NCI-H748 (cell line): ENCODE data around the gene ACAA2.
A peak's percentile ranks its signal among the peaks of the same experiment; 100 is the strongest.
"Not testable (repeated sequence)": the region's sequence is repeated elsewhere in the genome, so short reads cannot be mapped to it uniquely, and the experiment has no call there.

Source experiments
- DNase-seq: peaks from one replicate; lab custom pipeline; 2025; ENCODE audit not compliant: unreplicated experiment; lab: John Stamatoyannopoulos, UW

Gene ACAA2

DNA sequence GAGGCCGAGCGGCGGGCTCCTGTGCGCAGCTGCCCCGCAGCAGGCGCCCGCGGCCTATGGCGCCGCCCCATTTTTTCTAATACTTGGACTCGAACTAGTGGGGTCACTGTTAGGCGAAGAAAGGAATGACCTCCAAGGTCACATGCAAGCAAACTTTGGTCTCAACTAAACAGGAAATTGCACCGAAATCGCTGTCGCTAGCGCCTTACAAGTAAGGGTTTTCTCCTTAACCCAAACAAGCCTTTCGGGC, 339 bp downstream of the ACAA2 start:
- peak; percentile 68 for DNase-seq

DNA sequence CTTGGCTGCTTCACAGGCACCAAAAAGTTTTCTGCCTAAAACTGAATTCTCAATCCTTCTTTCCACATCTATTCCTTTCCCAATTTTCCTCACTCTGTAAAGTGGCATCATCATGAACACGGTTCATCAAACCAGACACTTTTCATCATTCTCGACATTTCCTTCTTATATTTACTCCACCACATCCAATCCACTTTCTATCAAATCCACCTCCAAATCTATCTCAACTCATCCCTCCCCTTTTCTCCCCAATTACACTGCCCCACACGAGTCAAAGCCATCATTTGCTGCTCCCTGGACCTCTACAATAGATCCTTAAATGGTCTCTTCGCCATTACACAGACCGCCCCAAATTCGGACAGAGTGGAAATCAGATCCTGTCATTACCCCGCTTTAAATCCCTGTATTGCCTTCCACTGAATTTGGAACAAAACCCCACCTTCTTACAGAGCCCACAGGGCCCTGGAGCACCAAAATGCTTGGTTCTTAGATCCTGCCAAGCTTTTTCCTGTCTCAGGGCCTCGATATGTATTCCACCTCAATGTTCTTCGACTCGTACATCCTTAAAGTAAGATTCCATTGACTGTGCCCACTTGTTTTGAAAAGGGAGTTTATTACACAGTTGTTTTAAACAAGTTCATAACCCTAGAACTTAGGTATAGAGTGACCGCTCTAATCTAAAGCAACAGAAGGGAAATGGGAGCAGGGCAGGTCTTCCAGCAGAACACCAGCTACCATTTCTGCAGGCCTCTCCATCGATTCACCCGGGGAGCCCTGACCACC, 856 bp downstream of the ACAA2 start:
- peak; percentile 57 for DNase-seq

DNA sequence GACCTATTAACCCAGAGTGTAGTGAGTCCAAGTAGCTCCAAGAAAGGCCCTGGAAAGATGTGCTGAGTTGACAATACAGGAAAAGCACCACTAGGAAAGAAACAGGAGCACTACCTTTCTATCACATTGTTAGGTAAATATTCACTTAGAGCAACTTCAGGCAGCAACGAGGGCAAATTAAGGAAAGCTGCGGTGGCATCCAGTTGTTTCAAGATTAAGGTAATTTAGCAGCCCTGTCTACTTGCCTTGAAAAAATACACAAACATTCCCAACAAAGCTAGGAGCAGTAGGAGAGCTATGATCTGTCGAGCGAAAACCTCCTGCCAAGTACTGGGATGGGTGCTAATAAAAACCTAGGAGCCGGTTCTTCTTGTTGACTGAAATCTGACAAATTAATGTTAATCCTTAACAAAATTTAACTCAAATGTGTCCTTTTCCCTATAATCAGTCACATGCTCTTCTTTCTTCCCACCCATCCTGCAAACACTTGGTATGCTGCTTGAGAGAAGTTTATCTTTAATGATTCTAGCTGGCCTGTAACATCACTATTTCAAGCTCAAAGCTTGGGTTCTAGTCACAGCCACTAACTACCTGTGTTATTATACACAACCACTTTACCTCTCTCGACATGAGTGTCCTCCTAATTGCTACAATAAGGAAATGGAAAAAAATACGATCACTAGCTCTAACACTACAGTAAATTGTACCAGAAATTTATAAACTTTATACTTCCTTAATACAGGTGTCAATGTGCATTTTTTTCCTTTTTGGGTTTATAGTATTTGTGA, 2.0 kb downstream of the ACAA2 start:
- DNase-seq: peak; percentile 55

DNA sequence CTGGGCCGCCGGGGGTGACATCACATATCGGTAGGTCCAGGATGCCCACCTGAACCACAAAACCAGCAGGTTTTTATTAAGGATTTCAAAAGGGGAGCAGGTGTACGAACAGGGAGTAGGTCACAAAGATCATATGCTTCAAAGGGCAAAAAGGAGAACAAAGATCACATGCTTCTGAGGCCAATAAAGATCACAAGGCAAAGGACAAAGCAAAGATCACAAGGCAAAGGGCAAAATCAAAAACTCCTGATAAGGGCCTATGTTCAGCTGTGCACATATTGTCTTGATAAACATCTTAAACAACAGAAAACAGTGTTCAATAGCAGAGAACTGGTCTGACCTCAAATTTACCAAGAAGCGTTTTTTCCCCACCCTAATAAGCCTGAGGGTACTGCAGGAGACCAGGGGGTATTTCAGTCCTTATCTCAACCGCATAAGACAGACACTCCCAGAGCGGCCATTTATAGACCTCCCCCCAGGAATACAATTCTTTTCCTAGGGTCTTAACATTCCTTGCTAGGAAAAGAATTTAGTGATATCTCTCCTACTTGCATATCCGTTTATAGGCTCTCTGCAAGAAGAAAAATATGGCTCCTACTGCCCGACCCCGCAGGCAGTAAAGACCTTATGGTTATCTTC, 4.7 kb downstream of the ACAA2 start:
- not testable (repeated sequence) for DNase-seq

DNA sequence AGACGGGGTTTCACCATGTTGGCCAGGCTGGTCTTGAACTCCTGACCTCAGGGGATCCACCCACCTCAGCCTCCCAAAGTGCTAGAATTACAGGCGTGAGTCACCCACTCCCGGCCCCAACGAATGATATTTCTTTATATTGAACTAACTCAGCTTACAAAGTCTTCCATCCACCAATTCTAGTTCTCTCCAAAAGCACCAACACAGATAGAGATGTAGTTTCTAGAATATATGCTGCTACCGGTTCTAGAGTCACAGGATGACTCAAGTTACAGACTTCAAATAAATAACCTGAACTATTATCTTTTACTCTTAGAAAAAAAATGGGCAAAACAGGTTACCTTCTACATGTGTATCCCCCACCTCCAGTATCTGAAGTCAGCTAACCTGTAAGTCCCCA, 9.2 kb downstream of the ACAA2 start:
- DNase-seq: no peak

DNA sequence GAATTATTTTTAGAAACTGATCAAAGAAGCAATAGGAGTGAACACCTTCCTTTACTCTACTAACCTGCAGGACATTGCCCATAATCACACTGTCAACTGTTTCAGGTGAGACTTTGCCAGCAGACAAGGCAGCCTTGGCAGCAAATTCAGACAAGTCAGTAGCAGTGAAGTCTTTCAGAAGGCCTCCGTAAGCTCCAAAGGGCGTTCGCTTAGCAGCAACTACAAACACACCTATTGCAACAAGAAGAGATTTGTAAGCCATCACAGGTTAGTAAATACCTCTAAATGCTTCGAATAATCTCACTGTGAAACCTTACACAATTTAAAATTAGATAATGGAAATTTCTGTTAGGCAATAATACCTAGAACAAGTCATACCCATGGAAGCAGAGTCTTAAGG, 10.7 kb downstream of the ACAA2 start:
- DNase-seq: no peak

DNA sequence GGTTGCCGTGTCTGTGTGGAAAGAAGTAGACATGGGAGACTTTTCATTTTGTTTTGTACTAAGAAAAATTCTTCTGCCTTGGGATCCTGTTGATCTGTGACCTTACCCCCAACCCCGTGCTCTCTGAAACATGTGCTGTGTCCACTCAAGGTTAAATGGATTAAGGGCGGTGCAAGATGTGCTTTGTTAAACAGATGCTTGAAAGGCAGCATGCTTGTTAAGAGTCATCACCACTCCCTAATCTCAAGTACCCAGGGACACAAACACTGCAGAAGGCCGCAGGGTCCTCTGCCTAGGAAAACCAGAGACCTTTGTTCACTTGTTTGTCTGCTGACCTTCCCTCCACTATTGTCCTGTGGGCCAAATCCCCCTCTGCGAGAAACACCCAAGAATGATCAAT, 12.8 kb downstream of the ACAA2 start:
- not testable (repeated sequence) for DNase-seq

DNA sequence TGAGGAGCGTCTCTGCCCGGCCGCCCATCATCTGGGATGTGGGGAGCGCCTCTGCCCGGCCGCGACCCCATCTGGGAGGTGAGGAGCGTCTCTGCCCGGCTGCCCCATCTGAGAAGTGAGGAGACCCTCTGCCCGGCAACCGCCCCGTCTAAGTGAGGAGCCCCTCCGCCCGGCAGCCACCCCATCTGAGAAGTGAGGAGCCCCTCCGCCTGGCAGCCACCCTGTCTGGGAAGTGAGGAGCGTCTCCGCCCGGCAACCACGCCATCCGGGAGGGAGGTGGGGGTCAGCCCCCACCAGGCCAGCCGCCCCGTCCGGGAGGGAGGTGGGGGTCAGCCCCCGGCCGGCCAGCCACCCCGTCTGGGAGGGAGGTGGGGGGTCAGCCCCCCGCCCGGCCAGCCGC, 13.5 kb downstream of the ACAA2 start:
- DNase-seq: not testable (repeated sequence)

DNA sequence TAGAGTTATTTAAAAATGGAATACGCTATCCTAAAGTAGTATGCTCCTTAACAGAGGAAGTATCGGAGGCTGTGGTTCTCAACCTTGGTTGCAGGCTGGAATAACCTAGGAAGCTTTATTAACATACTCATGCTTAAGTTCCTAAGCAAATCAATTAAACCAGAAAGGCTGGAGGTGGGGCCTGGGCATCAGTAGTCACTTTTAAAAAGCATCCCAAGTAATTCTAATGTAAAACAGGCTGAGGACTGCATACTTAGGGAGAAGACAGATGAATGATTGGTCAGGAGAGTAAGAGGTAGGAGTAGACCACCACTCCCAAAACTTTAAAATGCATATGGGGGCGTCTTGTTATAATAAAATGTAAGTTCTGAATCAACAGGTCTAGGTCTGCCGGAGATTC, 15.3 kb downstream of the ACAA2 start:
- DNase-seq: no peak

DNA sequence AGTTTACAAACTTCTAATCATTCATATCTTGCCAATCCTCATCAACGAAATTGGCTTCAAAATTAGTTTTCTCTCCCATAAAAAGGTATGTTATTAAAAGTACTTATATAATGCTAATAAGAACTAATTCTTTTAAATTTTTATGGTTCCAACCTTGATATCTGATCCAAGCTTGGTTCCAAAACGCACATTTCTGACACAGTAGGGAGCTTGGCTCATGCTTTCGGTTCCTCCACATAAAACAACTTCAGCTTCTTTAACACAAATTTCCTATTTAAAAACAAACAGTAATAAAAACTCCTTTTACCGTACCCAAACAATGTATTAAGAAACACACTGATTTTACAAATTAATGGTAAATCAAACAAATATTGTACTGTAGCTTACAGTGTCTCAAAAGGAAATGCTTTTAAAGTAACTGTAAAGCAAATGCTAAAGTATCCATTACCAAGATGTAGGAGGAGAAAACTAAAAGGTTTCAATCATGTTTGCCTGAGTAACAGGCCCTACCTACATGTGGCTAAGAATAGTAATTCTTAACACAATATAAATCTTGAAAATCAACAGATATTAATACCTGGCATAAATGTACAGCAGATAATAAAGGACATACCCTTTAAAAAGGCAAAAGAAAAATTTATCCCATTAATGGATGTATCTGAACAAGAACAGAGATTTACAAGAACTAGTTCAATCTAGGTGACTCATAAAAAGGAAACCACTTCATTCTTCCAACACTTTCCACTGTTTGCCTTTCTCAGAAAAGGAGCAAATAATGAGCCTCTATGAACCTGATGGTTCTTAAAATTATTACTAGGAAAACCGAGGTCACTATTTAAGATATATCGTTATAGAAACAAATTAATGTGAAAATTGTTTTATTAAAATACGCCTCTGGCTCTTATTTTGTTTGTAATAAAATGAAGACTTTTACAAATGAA, 17.5 kb downstream of the ACAA2 start:
- DNase-seq: no peak

DNA sequence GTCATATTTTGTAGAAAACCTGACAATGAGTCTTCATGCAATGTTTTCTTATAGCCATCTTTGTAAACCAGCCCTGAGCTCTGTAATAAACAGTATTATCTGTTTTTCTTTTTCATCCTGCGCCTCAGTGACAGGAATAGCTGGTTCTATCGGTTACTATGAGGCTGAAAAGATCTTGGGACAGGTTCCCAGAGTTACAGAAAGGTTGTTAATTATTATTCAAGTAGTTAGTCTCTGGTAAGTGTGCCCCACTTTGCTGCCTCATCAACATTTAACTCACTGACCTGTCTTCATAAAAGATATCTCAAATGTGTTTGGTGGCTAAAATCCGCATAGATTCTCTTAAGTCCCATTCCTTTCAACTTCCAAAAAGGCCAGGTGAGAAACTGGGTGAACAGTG, 18.6 kb downstream of the ACAA2 start:
- no peak for DNase-seq

DNA sequence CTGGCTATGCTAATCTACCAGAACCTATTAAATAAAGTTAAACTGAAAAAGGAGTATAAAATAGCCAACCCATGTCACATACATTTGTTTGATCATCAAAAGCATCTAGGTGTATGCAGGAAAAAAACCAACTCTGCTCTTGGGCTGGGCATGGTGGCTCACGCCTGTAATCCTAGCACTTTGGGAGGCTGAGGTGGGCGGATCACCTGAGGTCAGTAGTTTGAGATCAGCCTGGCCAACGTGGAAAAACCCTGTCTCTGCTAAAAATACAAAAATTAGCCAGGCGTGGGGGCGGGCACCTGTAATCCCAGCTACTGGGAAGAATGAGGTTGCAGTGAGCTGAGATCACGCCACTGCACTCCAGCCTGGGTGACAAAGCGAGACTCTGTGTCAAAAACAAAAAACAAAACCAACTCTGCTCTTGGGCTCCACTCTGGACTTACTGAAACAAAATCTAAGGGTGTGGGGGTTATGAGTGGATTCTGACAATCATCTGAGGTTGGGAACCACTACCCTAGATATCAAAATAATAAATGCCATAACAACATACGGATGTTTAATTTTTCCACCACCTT, 23.7 kb downstream of the ACAA2 start:
- DNase-seq: not testable (repeated sequence)

DNA sequence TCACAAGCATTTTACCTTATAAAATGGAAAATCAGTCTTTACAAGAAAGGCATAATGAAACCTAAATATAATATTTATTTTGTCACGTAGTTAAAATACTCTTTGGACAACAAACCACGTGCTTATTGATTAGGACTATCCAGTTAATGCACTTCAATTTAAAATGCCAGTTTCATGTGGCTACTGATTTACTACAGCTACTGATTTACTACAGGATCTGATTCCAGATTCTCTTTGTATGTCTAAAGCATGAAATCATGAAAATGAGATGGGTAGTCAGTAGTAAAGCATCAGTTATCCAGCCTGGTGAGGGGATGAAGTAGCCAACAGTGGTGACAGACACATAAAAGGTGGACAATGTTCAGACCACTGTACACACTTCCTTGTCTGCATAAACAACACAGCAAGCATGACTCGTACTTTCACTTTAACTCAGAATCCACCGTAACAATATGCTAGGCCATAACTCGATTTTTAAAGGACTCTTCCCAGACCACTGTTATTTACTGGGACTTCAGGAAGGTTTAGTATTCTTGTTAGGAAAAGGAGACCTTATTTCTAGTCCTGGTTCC, 24.9 kb downstream of the ACAA2 start:
- no peak for DNase-seq

DNA sequence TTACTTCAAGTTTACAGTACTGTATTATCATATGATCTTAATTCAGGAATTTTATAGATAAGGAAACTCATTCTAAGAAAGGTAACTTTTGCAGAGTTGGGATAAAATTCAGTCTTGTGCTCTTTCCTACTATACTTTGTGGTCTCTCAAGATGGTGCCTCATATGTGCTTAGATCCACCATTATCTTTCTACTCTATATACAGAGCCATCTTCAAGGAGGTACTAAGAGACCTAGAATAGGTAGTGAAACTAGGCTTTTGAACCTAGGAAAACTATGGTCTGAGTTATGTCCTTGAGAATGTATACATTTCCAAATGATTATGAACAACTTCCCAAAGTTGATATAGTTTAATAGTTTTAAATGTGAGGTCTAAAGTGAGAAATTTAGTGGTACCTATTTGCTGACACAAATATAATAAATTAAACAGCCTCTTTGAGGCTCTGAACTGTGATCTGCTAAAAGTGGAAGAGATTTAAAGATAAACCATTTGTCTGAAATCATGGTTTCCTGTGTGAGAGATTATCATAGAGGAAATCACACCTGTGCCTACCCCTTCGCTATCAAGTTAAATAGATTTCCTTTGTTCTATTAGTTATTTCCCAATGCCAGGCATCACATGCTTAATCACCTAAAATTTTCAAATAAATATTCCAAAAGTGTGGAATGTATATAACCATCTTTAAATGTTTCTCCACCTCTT, 27.2 kb downstream of the ACAA2 start:
- DNase-seq: no peak

DNA sequence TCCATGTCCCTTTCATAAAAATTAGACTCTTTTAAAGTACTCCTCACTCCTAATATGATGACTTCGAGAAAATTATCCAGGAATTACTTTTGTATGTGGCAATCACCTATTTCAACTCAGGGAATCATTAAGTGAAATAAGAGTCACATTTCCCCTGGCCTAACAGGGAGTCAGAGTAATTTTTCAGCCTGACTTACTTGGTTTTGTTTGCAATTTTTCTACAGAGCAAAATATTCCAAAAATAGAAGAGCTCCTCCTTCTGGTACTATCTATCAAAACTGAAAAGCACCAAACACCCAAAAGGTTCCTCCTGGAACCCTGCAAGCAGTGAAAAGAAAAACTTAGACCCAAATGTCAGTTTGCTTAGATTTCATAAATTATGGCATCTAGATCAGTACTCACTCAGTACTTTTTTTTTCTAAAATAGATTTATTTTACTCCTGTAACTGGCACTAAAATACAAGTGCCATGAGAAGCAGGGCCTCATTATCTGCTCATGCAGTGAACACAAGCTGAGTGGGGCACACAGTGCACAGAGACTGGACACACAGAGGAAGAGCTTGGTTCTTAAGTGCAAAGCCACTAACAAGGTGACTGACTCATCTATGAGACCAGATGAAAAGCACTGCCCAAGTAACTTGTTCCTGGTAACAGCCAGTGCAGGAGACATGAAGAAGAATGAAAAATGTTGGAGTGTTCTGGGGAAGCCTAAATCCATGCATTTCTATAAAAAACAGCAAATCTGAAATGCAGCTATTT, 28.7 kb downstream of the ACAA2 start:
- DNase-seq: no peak

DNA sequence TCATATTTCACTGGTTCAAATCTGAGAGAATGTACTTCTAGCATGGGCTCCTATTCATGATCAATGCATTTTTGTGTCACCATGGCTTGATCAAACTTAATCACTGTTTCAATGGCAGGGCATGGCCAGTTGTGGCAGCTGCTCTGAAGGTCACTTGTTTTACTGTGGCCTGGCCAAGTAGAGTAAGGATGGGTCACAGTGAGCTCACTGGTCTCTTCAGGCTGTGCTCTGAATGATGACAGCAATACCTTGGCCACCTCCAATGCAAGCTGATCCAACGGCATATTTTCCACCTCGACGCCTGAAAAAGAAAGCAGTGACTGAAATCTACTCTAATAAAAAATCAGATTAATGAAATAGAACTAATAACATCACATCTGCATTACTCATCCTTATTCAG, 29.7 kb downstream of the ACAA2 start:
- DNase-seq: not testable (repeated sequence)

DNA sequence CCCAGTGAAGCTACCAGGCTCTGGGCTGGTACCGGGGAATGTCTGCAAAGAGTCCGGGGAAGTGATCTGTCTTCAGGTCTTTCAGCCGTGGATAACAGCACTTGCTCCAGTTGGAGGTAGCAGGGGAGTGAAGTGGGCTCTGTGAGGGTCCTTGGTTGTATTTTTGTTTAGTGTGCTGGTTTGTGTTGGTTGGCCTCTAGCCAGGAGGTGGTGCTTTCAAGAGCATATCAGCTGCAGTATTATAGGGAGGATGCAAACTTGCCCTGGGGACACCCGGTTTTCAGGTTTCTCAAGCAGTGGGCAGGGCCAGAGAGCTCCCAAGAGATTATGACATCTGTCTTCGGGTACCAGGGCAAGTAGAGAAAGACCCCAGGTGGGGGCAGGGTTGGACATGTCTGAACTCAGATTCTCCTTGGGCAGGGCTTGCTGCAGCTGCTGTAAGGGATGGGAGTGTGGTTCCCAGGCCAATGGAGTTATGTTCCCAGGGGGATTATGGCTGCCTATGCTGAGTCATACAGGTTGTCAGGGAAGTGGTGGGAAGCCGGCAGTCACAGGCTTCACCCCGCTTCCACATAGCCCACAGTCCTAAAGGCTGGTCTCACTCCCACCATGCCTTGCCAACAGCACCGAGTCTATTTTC, 34.4 kb downstream of the ACAA2 start:
- DNase-seq: no peak

DNA sequence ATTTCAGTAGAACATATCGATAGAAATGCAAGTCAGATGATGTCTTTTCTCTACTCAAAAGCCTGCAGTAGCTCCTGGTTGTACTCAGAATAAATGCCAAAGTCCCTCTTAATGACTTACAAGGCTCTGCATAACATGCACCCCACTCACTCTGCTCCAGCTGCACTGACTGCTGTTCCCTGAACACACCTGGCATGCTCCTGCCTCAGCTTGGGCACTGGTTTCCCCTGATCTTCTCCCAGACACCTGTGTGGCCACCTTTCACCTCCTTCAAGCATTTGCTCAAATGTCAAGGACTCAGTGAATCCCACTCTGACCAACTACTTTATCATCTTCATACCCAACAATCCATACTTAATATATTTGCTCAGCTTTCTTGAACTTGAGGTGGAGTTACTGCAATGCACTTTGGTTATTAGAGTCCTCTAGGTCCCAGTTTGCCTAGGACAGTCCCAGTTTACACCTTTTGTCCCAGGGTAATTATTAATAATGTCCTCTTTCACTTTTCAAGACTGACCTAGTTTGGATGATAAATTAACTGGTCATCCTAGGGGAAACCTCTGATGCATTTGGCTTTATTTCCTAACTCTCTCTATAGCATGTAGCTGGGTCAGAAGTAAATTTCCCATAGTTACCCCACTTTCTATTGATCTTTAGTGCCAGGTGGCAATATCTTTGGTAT, 44.1 kb downstream of the ACAA2 start:
- DNase-seq: no peak
